ENCODE data around the gene RTN4RL1. TPM values are rescaled to one million over a fixed set of nuclear protein-coding genes. Genes with fewer than 3 reads are reported as not detected.
A peak's percentile ranks its signal among the peaks of the same experiment; 100 is the strongest.

The RTN4RL1 gene
- total RNA-seq, 1 experiment from 2014 or later, result 0.22 TPM

GRCh38 chr17:2042390-2042847 lies 17.3 kb upstream of the RTN4RL1 start:
- no peak overlapping the region for H2AFZ ChIP-seq (ENCODE audit: low read length)
- H2BK120ac ChIP-seq (ENCODE audit: low read depth, low read length, poor library complexity, severe bottlenecking), result no peak overlapping the region
- no peak for TF ChIP-seq CTCF (conservative IDR thresholded peaks at IDR 0.05)
- H3K27ac ChIP-seq (ENCODE audit: insufficient read length, low read depth, low read length), result no peak overlapping the region
- peaks cover 9% of the 10 kb centered on the region for H3K23me2 ChIP-seq (ENCODE audit: insufficient read length, low read depth, low read length, poor library complexity, severe bottlenecking)
- WGBS (ENCODE audit: extremely low coverage, insufficient read length, low lambda C conversion rate), result no CpG with 5 or more reads among the region's 17 CpGs
- no peaks in the 10 kb centered on the region for H3K4me1 ChIP-seq (ENCODE audit: insufficient read depth, low read length)
- no peak overlapping the region for H2BK15ac ChIP-seq (ENCODE audit: low read depth, low read length)
- peak overlapping the region; percentile 81 to 96 (median 93); a peak in 5 of 7 replicates for H3K27ac Mint-ChIP-seq
- no peak overlapping the region for H2BK20ac ChIP-seq (ENCODE audit: low read depth, low read length, poor library complexity, severe bottlenecking)
- no peaks in the 10 kb centered on the region for H3K79me1 ChIP-seq (ENCODE audit: insufficient read depth, low read depth, low read length, poor library complexity, severe bottlenecking)
- peak overlapping the region; percentile 66; the same call in 1 of the 2 replicates for H3K14ac ChIP-seq (ENCODE audit: insufficient read depth, low read length)
- peaks cover 7 to 11% of the 10 kb centered on the region in 2 experiments for H3K4me1 Mint-ChIP-seq
- H4K5ac ChIP-seq (ENCODE audit: insufficient read length, low read depth, low read length), result no peak overlapping the region
- no peak overlapping the region for H3T11ph ChIP-seq (ENCODE audit: low read length)
- H3K36me3 Mint-ChIP-seq (ENCODE audit: insufficient read depth in 1 of 3, low read depth in 3 of 3), result peaks cover 7 to 19% (median 16%) of the 10 kb centered on the region in 3 experiments
- no peak overlapping the region for H3K4ac ChIP-seq (ENCODE audit: low read depth, low read length)
- H3K18ac ChIP-seq (ENCODE audit: insufficient read length, low read depth, low read length), result peak overlapping the region; percentile 69
- peak overlapping the region; percentile 21 for H3K9ac ChIP-seq (ENCODE audit: extremely low read depth, insufficient read length, low read length)
- H4K20me1 ChIP-seq (ENCODE audit: control insufficient read depth, insufficient read depth, insufficient read length), result no peaks in the 10 kb centered on the region
- no peak overlapping the region for H4K8ac ChIP-seq (replicated peaks; ENCODE audit: insufficient read length, low read depth, low read length)
- H3K9me3 ChIP-seq (ENCODE audit: control insufficient read depth, low read depth, low read length), result no peaks in the 10 kb centered on the region
- H3K27me3 Mint-ChIP-seq (ENCODE audit: low read depth), result peaks cover 16% of the 10 kb centered on the region
- DNase-seq, result peak; percentile 62
- no peak overlapping the region for H3K56ac ChIP-seq (ENCODE audit: insufficient read length, low read depth, low read length)
- H3K23ac ChIP-seq (ENCODE audit: insufficient read length, low read depth, low read length), result no peak overlapping the region
- no peak overlapping the region for H4K91ac ChIP-seq (ENCODE audit: insufficient read length, low read depth, low read length)
- H3K4me3 Mint-ChIP-seq, result peak overlapping the region; percentile 90 to 92
- no peak overlapping the region for H2BK5ac ChIP-seq (ENCODE audit: insufficient read length, low read length)
- H3K27me3 ChIP-seq (ENCODE audit: insufficient read depth, low read length), result no peaks in the 10 kb centered on the region
- H2BK12ac ChIP-seq (ENCODE audit: insufficient read length, low read depth, low read length), result no peak overlapping the region
- peak overlapping the region; percentile 69 for H3K4me2 ChIP-seq (ENCODE audit: insufficient read depth, insufficient read length, low read length)
- no peaks in the 10 kb centered on the region for H3K79me2 ChIP-seq (ENCODE audit: insufficient read depth, low read length)
- no peaks in the 10 kb centered on the region for H3K9me3 Mint-ChIP-seq
- no peak overlapping the region for H2AK5ac ChIP-seq (ENCODE audit: insufficient read length, low read length)

Data from H9 (cell line).